Gastroesophageal sphincter (tissue), 3 donors: Measurements from ENCODE around the gene PRR18.

Experiments
- CTCF ChIP-seq, 4 experiments: fragments of 200-600 bp in 2 of 4; fragments of 450-650 bp in 2 of 4; sonication (generic) in 1 of 4; IDR thresholded peaks; one replicate each; pipeline ENCODE4 v1.5.1; 2017 to 2019; ENCODE audit warnings: antibody characterized with exemption in 4 of 4, mild to moderate bottlenecking in 2 of 4, moderate library complexity in 2 of 4
- POLR2A ChIP-seq, 2 donors: fragments of 450-650 bp; IDR thresholded peaks; one replicate each; pipeline ENCODE4 v1.6.1; 2017; ENCODE audit warnings: antibody characterized with exemption in 2 of 2, mild to moderate bottlenecking in 2 of 2, moderate library complexity in 1 of 2
- POLR2AphosphoS5 ChIP-seq: sonication (generic); formaldehyde crosslinking; IDR thresholded peaks from one replicate; pipeline ENCODE4 v1.6.1; 2017; ENCODE audit warnings: antibody characterized with exemption

DNA sequence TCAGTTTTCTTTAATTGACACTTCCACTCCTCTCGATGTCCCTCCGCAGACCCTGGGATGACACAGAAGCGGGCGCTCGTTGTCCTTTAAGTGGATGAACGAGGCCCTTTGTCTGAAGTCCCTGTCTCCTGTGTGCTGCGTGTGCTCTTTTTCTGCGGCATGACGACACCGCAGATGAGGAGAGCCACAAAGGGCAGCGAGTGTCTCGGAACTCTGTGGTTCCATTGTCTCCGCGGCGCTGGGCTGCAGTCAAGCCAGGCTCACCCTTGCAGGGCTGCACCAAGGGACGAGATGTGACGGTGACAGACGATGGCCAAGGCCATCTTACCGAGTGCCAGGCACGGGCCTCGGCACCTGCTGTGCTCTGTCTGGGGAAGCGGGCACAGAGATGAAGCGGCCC is 10.6 kb downstream of the PRR18 start:
- no peak for TF ChIP-seq POLR2A (IDR thresholded peaks at IDR 0.05)
- no peak for TF ChIP-seq CTCF (IDR thresholded peaks at IDR 0.05)
- TF ChIP-seq POLR2AphosphoS5 = no peak
